A673 (cell line): ENCODE data around the gene C2orf81.

Experiments
- CTCF ChIP-seq: fragments of 300-800, 200-600 bp; sonication (generic); conservative IDR thresholded peaks from 2 replicates; pipeline ENCODE4 v1.5.1; 2017; ENCODE audit warnings: low read depth, mild to moderate bottlenecking, antibody characterized with exemption, low read length, moderate library complexity, mixed read lengths
- EZH2 ChIP-seq: fragments of 200-600 bp; sonication (generic); IDR thresholded peaks from 2 replicates; pipeline ENCODE4 v1.6.1; 2017; ENCODE audit warnings: borderline replicate concordance, low read depth, mild to moderate bottlenecking, mixed read lengths, antibody characterized with exemption, low read length; ENCODE audit not compliant: poor library complexity, severe bottlenecking

- TF ChIP-seq CTCF (no peak), EZH2 (no peak)
Measured at GRCh38 chr2:74372674-74373073, 48.7 kb downstream of the C2orf81 start.
